Psoas muscle (tissue), 8 donors: Measurements from ENCODE around the gene CDH24. TPM values are rescaled to one million over a fixed set of nuclear protein-coding genes. Genes with fewer than 3 reads are reported as not detected.

Source experiments
- ATAC-seq, 4 donors: fragments of 200-7000 bp; cut with Tn5 transposase; one replicate each; pipeline ENCODE4 v1.9.1; 2020; ENCODE audit warnings: moderate library complexity in 3 of 4, mild to moderate bottlenecking in 2 of 4
- DNase-seq, 2 donors: peaks; one replicate each; pipeline ENCODE4 v3.0.0-alpha.2; 2020
- H3K27ac ChIP-seq: fragments of 200-600 bp; one replicate; pipeline ENCODE4 v1.8.0; 2022
- H3K27me3 ChIP-seq, 3 donors: fragments of 200-600 bp in 1 of 3; one replicate each; pipeline versions ENCODE4 v1.6.1 to v1.8.0; 2013 to 2022; ENCODE audit warnings: low read length in 2 of 3, mild to moderate bottlenecking in 2 of 3, moderate library complexity in 1 of 3; ENCODE audit not compliant: insufficient read depth in 3 of 3
- H3K36me3 ChIP-seq, 2 donors: fragments of 200-600 bp in 1 of 2; one replicate each; pipeline versions ENCODE4 v1.6.1 to v1.8.0; 2013 to 2022; ENCODE audit warnings: low read depth in 1 of 2, mild to moderate bottlenecking in 1 of 2, moderate library complexity in 1 of 2; ENCODE audit not compliant: insufficient read depth in 1 of 2
- H3K4me1 ChIP-seq: fragments of 200-600 bp; one replicate; pipeline ENCODE4 v1.8.0; 2022
- H3K4me3 ChIP-seq: fragments of 200-600 bp; one replicate; pipeline ENCODE4 v1.8.0; 2022; ENCODE audit warnings: mild to moderate bottlenecking
- H3K9me3 ChIP-seq: fragments of 200-600 bp; one replicate; pipeline ENCODE4 v1.8.0; 2022
- CTCF ChIP-seq: fragments of 200-600 bp; IDR thresholded peaks from one replicate; pipeline ENCODE4 v1.8.0; 2022; ENCODE audit warnings: antibody characterized with exemption
- WGBS, 3 donors: extraction: QIAGEN DNeasy Blood & Tissue Kit; methylation state at CpG; one replicate each; pipeline versions ENCODE4 v1.1.6 to v1.1.7; 2013; 5-methylcytosine and 5-hydroxymethylcytosine counted together
- intact Hi-C, 2 donors: fragments of 100-400 bp; cut with DNase I; formaldehyde crosslinking; loops; one replicate each; pipeline versions ENCODE4 v1.11.0 to v1.14.2; 2022
- polyA plus RNA-seq, 3 donors: library from polyadenylated mRNA; stranded (reverse); fragments of 200-250 nt; gene quantifications; one replicate each; pipeline ENCODE4 v1.2.3, GENCODE V29; 2013
- total RNA-seq, 4 donors: library from RNA; stranded (reverse); fragmentation: NEBNext Ultra II Directional in 2 of 4; extraction: Animal tissue kit (Norgen Biotek cat#: 25700) in 2 of 4; gene quantifications; one replicate each; pipeline versions ENCODE4 v1.2.1 to v1.2.4, GENCODE V29; 2021 to 2023
- donor health status: healthy with polysubstance abuse.
- donor health status: DM: no; HTN: no; CAD: no; lungs with moderate emphysema.
- donor health status: Bipolar disorder and iron deficiency.
- donor health status: healthy.
- donor health status: DM: yes; HTN: yes; CAD: no.
- donor health status: DM: no; HTN: no; CAD: no.
- donor health status: DM: no; HTN: no; CAD: no.
- donor health status: DM: yes; HTN: yes; CAD: no.

The CDH24 gene
- total and polyA plus RNA-seq, 7 donors = 0.30 to 0.77 (median 0.32) TPM

- ATAC-seq (no peak), DNase-seq (no peak)
- Histone ChIP-seq H3K9me3 (no peaks in the 10 kb centered on the region), H3K4me1 (no peaks in the 10 kb centered on the region), H3K27ac (no peak overlapping the region), H3K36me3 (no peaks in the 10 kb centered on the region), H3K4me3 (no peak overlapping the region), H3K27me3 (no peaks in the 10 kb centered on the region)
- intact Hi-C loops = loop anchor here in 1 of 2 donors (2.0 kb wide), 1 partner anchor 54 kb away; no protein-coding TSS in a partner anchor
- WGBS, 3 donors = 76 to 83% (median 78%) methylated on average over 3 of the region's 3 CpGs
- TF ChIP-seq CTCF = no peak
Observed at GRCh38 chr14:23052671-23053070, 4.6 kb downstream of the CDH24 start.

DNA sequence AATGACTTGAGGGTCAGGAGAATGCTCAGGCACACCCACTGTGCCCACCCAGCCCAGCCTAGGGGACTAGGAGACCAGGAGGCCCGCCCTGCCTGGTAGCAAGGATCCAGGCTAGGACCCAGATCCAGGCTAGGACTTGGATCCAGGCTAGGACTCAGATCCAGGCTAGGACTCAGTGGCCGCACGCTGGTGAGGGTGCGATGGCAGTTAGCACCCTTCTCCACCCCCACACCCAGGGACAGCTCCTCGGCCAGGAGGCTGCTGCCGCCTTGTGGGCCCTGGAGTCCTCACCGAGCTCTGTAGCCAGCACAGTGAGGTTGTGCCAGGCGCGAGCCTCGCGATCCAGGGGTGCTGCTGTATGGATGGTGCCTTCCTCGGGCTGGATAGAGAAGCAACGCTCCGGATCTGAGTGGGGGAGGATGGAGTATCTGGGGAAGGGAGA lies 5.1 kb downstream of the CDH24 start:
- TF ChIP-seq CTCF = no peak
- H3K27me3 ChIP-seq = no peaks in the 10 kb centered on the region
- intact Hi-C loops = loop anchor here in 1 of 2 donors (2.0 kb wide), 1 partner anchor 53 kb away; no protein-coding TSS in a partner anchor
- H3K36me3 ChIP-seq = no peaks in the 10 kb centered on the region
- H3K27ac ChIP-seq = no peak overlapping the region
- WGBS, 3 donors = 57 to 72% (median 66%) methylated on average over 14 of the region's 14 CpGs
- no peaks in the 10 kb centered on the region for H3K4me1 ChIP-seq
- H3K9me3 ChIP-seq = no peaks in the 10 kb centered on the region
- DNase-seq (peak in 1 of 2 donors; percentile 50), ATAC-seq (no peak)
- H3K4me3 ChIP-seq = no peak overlapping the region

DNA sequence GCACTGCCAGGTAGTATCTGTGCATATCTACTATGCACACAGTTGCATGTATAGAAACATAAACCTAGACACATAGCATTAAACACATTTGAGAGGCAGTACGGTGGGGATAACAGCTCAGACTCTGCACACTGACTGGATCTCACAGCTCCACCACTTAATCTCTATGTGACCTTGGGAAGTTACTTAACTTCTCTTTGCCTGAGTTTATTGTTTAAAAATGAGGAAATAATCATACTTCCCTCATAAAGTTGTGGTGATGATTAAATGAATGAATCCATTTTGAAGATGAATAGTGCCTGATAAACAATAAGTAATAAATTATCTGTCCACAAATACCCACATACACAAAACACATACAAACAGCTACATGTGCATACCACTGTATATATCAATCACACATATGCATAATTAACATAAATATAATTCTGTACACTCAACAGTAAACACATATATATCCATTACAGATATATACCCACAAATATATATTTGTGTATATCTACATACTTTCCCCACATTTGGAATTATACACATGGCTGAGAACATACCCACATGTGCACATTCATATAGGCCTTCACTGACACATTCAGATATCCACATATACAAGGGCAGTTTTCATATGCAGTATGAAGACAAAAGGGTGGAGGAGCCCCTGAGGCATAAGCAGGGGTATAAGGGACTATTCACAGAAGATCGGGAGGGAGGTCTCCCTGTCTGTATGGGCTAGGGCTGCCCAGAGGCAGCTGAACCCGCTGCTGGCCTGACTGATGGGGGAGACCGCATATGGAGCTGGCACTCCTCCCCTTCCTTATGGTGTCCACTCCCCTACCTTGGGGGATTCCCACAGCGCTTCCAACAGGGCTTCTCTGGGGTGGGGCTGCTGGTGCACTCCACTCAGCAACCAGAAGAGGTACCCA lies 5.9 kb downstream of the CDH24 start:
- Histone ChIP-seq H3K9me3 (no peaks in the 10 kb centered on the region), H3K36me3 (no peaks in the 10 kb centered on the region), H3K4me1 (no peaks in the 10 kb centered on the region), H3K27me3 (no peaks in the 10 kb centered on the region), H3K4me3 (no peak overlapping the region), H3K27ac (no peak overlapping the region)
- intact Hi-C loops = loop anchor here in 1 of 2 donors (2.0 kb wide), 1 partner anchor 53 kb away; no protein-coding TSS in a partner anchor
- TF ChIP-seq CTCF = no peak
- DNase-seq (no peak), ATAC-seq (no peak)
- 76 to 87% (median 84%) methylated on average over 4 to 5 of the region's 5 CpGs for WGBS, 3 donors

DNA sequence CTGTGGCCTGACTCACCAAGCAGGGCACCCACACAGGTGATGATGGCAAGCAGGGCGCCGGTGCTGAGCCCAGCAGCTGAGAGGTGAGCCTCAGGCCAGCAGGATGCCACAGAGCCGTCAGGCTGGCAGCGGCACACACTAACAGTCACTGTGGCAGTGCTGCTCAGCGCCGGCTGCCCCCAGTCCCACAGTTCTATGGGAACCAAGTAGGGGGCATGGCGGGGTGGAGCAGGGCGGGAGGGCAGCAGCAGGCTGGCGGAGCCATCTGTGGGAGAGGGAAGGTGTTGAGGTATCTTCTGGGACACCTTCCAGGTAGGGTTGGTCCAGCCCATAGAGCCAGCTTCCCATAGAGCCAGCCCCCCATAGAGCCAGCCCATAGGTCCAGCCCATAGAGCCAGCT lies 8.3 kb downstream of the CDH24 start:
- H3K27ac ChIP-seq = no peak overlapping the region
- no peak for TF ChIP-seq CTCF
- H3K4me1 ChIP-seq = no peaks in the 10 kb centered on the region
- 96 to 99% (median 97%) methylated on average over 9 of the region's 9 CpGs for WGBS, 3 donors
- H3K4me3 ChIP-seq = no peak overlapping the region
- H3K36me3 ChIP-seq = no peaks in the 10 kb centered on the region
- intact Hi-C loops = no loop called here
- DNase-seq (no peak), ATAC-seq (no peak)
- no peaks in the 10 kb centered on the region for H3K27me3 ChIP-seq
- no peaks in the 10 kb centered on the region for H3K9me3 ChIP-seq
